CD4-positive, alpha-beta T cell treated with Interferon gamma for 1 hour (primary cell): ENCODE data around the gene DHRS7B.

ENCODE experiments used
- DNase-seq: peaks from one replicate; pipeline ENCODE4 v3.0.0-alpha.2; 2020

DHRS7B gene

DNA sequence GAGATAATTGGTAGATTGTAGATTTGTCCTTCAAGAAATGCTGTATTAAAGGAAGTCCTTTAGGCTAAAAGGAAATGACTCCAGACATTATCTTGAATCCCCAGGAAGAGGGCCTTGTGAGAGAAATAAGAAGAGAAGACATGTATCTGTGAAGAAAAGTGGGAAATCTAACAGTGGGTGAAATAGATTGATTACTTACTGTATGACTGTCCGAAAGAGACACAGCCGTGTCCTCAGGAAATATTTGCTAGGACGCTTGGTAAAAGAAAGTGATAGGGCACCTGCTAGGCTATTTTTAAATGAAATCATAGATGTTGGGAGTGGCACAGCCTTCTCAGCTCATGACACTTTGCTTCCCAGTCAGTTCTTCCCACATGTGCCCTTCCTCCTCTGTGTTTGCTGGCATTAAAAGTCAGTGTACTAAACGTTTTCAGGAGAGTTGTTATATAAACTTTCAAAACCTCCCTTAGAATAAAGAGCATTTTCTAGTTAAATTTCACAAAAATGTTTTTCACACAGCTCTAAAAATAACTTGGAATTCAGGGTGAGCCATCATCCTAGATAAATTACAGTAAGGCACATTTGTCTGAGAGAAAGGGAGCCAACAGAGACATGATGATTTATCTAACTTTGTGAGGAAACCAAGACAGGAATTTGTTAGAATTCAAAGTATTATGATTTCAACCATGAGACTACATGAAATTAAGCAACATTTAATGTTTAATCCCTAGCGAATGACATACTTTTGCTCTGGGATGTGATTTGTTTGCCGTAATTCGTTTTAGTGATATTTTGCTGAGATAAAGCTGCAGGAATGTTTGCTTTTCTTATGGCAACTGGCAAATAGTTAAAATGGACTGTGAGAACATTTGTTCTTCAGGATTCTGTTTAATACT lies 35.0 kb downstream of the DHRS7B start:
- no peak for DNase-seq

- no peak for DNase-seq
Measured at GRCh38 chr17:21162394-21162775, 35.6 kb downstream of the DHRS7B start.

DNA sequence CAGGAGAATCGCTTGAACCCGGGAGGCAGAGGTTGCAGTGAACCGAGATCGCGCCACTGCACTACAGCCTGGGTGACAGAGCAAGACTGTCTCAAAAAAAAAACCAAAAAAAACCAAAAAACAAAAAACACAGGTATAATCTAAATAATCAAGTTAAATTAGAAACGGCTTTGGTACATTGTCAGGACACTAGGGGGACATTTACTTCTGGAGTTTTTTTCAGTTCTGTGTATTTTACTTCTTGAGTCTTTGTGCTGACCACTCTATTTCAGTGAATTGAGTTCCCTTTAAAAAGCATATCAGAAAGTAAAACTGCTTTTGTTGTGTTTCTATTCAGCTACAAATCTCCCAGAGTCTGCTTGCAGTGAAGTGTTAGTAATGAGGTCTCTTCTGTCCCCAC lies 36.3 kb downstream of the DHRS7B start:
- DNase-seq = no peak

DNA sequence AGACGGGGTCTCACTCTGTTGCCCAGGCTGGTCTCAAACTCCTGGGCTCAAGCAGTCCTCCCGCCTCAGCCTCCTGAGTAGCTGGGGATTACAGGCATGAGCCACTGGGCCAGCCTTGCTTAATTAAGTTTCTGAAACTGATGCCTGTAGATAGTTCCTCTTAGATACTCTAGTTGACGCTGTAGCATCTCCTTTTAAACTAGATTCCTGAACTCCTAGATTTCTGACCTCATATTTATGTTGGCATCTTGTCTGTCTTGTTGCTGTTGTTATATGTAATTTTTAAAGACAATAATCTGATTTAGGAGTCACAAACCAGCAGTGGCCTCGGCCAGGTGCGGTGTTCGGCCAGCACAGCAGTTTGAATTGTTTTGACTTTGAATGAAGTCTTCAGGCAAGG lies 37.5 kb downstream of the DHRS7B start:
- no peak for DNase-seq

DNA sequence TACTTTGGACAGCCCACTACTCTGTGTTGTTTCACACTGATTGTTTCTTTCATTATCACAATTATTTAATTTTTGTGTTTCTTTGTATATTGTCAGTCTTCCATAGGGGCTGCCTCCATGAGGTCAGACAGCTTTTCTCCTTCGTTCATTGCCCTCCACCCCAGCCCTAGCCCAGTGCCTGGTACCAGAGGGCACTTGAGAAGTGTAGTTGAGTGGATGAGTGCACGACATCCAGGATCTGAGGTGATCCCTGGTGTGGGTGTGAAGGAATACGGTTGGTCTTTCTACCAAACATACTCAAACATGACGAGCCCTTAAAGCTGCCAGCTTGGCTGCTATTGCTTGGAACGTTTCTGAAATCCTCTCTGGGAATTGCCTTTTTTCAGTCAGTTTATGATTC lies 37.9 kb downstream of the DHRS7B start:
- no peak for DNase-seq

DNA sequence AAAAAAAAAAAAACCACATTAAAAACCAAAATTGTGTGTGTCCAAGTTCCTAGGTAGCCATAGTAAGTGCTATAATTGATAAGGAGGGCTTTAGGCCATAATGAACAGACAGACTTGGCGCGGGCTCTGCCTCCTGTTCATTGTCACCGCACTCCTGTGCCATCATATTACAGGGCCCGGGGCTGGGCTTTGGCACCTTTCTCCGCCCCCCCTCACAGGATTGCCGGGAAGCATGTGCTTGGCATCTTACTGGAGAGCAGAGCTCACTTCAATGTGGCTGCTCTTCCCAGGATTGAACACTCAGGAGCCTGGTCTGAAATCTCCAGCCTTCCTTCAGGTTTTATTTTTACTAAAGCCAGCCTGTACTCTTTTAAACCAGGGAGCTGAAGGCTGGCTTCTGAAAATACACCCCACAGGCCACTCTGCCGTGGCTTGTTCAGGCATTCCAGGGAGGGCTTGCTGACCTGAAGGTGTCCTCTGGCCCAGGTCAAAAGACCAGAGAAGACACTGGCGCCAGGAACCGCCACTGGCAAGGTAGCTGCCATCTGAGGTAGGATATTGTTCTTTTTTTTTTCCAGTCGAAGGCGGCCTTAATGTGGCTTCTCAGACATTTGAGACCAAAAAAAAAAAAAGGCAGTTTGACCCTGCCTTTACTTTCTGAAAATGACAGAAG lies 39.3 kb downstream of the DHRS7B start:
- no peak for DNase-seq

DNA sequence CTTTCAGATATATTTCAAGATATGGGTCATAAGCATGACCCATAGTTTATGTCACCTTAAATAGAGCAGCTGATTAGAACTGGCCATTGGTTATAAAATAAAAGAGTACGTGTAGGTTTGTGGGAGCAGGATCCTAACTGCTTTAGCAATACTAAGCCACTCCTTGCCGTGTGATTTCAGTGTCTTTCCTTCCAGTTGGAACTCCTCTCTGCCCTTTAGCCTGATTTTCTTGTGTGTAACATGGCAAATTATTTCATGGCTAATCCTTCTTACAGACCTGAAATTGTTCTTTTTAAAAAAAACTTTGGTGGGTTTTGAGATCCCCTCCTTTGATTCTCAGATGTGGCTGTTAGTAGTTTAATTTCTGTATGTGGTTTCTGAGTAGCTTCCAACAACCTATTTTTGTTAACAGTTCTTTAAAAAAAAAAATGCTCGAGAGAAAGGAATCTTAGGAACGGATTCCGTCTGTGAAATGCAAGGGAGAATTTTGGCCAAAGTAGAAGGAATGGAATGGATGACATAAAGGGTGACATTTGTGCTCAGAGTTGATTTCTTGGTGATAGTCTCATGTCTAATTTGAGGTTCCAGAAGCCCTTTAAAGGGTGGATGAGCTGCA lies 39.9 kb downstream of the DHRS7B start:
- no peak for DNase-seq

GRCh38 chr17:21167303-21167702 lies 40.5 kb downstream of the DHRS7B start:
- no peak for DNase-seq

DNA sequence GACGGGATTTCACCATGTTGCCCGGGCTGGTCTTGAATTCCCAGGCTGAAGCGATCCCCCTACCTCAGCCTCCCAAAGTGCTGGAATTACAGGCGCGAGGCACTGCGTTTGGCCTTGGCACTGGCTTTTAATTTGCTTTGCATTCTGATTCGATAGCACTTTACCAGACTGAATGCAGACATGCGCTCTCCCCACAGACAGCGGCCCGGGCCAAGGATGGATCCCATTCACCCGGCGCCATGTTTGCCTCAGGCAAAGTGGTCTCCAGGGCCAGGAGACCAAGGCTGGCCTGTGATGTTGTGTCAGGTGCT lies 41.7 kb downstream of the DHRS7B start:
- no peak for DNase-seq

DNA sequence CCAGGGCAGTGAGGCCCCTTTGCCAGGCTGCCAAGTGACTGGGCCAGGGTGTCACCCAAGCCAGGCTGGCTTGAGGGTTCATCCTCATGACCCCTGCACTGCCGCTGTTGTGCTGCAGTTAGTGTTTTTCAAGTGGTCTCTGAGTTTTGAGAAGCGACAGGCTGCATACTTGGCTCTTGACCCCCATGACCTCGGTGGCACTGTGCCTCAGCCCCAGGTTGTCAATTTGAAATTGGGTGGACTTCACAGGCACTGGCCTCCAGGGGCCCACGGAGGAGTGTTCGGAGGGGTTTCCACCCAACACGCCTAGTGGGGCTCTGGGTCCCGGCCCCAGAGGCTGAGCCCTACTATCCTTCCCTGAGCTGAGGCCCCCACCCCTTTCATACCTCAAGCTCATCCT lies 42.7 kb downstream of the DHRS7B start:
- no peak for DNase-seq

- DNase-seq = no peak
Measured at GRCh38 chr17:21170809-21171208, 44.0 kb downstream of the DHRS7B start.

DNA sequence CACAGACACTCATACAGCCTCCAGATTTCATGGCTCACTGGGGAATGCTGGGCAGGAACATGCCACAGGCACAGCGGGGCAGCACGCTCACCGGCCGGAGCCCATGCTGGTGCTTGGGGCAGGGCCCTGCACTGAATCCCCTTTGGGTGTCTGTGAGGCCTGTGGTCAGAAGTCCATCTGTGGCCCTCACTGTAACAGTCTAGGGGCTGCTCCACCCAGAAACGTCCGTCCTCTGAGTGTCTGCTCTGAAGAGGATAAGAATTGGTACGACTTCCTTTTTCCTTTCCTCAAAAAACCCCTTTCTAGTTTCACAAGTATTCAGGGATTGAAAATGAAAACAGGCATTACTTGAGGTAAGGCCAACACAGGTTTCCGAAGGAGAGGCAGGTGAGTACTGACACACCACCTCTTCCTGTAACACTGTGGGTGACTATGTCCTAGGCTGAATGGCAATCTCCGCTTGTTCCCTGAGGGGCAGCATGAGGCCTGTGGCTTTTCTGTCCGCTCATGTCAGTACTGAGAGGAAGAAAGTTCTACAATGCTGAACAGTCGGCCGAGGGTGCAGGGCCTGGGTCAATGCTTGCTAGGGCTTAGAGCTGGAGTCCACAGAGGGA lies 44.7 kb downstream of the DHRS7B start:
- no peak for DNase-seq

- no peak for DNase-seq
Measured at GRCh38 chr17:21171970-21172510, 45.3 kb downstream of the DHRS7B start.

DNA sequence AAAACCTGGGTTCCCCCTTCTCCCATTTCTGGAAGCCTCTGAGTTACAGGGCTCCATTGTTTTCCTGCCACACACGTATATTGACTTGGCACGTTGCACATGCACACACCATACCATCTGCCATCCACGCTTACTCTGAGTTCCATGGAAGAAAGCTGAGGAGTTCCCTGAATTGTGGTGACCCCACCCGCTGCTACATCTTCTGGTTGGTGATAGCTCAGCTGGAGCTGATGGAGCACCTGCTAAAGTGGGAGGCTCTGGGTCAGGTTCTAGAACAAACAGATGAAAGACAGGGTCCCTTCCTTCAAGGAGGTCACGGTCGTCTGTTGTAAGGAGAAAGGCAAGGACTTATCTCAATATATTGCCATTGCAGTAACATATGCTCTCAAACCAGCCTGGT lies 46.1 kb downstream of the DHRS7B start:
- no peak for DNase-seq

GRCh38 chr17:21173543-21173942 lies 46.8 kb downstream of the DHRS7B start:
- no peak for DNase-seq

- DNase-seq = no peak
Measured at GRCh38 chr17:21174186-21174585, 47.4 kb downstream of the DHRS7B start.

DNA sequence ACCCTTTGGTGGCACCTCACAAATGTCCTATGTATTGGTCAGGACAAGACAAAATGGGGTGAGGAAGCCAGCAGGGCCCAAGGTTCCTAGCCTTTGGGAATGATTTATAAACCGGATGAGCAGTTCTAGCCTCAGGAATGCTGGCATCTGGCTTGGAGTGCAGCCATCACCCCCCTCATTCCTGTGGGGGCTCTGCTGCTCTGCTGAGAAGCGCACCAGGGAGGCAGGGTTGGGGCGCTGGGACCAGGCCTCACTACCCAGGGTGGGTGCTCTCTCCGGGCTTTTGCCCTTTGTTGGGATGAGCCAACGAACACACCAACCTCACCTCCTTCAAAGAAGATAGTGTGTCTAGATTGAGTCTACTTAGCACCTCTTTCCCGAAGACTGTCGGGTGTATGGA lies 47.9 kb downstream of the DHRS7B start:
- no peak for DNase-seq

DNA sequence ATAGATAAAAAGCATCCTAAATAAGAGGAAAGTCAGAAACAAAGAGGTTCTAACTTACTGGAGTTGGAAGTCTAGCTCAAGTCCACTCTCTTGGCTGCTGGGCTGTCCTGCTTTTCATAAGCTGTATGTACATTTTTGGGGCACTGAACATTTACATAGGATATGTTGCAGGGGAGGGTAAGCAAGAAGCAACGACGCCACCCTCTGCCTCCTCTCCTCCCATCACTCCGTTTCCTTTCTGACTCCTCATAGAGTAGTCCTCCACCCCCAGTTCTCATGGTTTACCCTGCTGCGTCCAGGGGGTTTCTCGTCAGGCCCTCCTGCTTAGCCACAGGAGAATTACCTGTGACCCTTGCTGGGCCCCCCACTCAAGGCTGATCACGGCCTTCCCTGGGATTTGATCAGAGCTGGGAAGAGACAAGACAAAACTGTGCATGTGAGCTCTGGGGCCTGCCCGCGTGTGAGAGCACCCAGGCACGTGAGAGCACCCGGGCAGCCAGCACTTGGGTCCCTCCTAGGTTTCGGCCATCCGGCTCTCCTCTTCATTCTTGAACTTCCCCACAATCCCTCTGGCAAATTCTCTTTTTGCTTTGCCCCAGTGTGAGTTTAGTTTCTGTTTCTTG lies 50.1 kb downstream of the DHRS7B start:
- DNase-seq = no peak

DNA sequence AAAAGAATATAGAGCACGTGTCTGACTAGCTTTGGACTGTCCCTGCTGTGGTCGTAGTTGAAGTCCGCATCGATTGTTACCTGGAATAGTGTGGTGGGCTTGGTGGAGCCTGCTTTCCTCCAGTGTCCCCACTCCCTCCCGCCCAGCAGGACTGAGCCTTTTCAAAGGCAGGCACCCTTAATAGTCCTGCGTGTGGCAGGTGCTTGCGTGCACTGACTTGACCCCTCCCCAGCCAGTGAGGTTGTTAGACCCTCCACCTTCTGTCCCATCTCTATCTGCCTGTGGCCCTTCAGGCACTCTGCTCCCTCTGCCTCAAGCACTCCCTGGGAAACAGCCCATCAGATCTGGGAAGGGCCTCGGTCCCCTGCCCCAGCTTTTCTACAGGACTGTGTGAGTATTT lies 50.6 kb downstream of the DHRS7B start:
- DNase-seq = no peak

GRCh38 chr17:21177854-21178600 lies 51.3 kb downstream of the DHRS7B start:
- no peak for DNase-seq

GRCh38 chr17:21183468-21183867 lies 56.7 kb downstream of the DHRS7B start:
- no peak for DNase-seq

DNA sequence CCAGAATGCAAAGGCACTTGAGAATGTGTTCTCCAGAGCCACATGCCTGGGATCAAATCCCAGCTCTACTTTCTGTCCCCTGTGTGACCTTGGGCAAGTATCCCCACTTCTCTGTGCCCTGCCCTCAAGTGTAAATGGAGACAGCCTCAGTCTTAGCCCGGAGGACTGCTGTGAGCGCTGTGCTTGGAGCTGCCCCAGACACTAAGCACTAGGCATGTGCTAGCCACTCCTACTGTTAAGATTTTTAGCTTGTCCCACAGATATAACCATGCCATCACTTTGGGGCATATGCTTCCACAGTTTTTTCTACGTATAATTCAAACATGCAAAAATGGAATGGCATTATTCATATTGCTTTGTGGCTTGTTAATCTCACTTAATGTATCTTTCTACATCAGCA lies 57.8 kb downstream of the DHRS7B start:
- DNase-seq = no peak
